SIG-M5 treated with dmso at 0.1 percent for 504 hours (cell line): Measurements from ENCODE around the gene MAGIX.

Source experiments
- DNase-seq: peaks from one replicate; lab custom pipeline; 2025; ENCODE audit not compliant: unreplicated experiment; lab: John Stamatoyannopoulos, UW

MAGIX gene

GRCh38 chrX:49183701-49184281 is 21.2 kb downstream of the MAGIX start:
- DNase-seq, result no peak

GRCh38 chrX:49184294-49185281 is 22.0 kb downstream of the MAGIX start:
- peak; percentile 44 for DNase-seq

DNA sequence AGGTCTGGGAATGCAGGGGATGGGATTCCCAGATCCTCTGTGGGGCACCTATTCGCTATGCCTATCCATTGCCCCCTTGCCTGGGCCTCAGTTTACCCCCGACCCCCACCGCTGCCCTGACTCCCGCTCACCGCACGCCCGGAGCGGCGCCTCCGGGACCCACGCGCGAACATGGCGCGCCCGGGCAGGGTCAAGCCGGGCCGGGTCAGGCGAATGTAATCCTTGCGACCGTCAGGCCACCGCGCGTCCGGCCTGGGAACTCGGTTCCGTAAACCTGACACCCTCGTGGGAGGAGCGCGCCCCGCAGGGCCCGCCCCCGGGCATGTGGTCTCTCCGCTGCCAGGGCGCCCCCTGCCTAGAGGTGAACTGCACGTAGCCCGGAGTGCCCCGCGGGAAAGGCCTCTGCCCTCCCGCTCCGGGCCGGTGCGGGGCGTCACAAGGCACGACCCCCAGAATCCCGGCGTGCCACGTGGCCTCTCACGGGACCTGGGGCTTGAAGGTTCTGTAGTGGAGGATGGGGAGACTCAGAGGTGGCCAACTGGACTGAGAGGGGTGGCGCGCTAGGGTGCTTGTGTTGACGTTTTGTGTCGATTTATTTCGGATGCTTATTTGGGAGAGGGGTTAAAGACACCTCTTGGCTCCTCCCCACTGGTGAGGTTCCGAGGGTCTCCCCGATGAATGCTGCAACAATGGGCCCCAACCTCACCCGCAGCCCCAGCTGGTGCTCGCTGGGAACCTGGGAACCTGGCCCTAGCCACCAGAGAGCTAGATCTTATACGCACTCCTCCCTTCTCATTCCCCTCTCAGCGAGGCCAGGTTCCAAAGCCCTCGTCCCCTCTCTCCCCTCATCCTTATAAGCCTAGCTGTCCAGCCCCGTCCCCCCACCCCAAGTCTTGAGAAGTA is 23.8 kb downstream of the MAGIX start, which contains the start of gene PRICKLE3:
PRICKLE3 (minus strand) TSS at position 249 of the 903 bp plus-strand sequence; CDS start at position 173, 76 bp downstream.
- peak; percentile 60 for DNase-seq

DNA sequence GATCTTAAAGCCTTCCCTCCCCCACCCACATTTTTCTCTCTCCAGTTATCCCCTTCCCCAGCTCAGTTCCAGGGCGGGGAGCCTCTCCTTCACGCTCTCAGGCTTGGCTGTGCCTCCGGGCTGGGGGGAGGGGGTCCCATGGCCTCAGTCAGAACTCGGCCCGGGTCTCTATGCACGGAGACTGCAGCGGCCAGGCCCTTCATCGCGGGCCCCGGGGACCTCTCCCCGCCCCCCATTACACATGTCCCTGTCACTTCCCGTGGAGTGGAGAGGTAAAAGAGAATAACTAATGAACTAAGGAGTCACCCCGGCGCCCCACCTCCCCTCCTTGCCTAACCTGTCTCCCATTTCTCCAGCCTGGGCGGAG is 24.5 kb downstream of the MAGIX start:
- no peak for DNase-seq

DNA sequence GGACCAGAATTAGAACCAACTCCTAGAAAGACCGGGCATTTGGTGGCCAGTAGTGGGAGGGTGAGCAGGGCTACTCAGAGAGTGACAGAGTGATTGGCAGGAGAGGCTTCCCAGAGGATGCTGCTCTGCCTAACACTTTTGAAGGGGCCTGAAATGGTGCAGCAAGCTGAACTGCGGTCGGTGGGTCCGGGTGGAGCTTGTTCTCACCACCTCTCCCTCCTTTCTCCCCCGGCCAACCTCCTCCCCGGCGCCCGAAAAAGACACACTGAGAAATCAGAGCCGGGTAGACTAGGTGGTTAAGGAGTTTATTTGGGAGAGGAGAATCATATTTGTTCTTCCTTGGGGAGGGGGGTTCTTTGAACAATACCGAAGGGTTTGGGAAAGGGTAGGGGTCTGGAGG is 25.0 kb downstream of the MAGIX start:
- no peak for DNase-seq

- DNase-seq, result no peak
Measured at GRCh38 chrX:49188468-49189076, 26.0 kb downstream of the MAGIX start.

DNA sequence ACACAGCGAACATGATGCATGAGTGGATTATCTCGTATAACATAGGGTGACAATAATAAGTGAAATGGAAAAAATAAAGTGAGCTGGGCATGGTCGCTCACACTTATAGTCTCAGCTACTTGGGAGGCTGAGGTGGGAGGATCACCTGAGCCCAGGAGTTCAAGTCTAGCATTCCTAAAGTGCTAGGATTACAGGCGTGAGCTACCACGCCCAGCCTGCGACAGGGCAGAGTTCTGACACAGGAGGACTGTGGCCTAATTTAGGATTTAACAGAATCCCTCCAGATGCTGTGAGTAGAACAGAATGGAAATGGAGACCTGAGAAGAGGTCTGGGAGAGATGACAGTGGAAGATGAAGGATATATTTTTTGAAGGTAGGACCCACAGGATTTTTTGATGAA is 27.0 kb downstream of the MAGIX start:
- DNase-seq, result no peak

- peak; percentile 100 for DNase-seq
Measured at GRCh38 chrX:49190821-49191573, 28.4 kb downstream of the MAGIX start.

DNA sequence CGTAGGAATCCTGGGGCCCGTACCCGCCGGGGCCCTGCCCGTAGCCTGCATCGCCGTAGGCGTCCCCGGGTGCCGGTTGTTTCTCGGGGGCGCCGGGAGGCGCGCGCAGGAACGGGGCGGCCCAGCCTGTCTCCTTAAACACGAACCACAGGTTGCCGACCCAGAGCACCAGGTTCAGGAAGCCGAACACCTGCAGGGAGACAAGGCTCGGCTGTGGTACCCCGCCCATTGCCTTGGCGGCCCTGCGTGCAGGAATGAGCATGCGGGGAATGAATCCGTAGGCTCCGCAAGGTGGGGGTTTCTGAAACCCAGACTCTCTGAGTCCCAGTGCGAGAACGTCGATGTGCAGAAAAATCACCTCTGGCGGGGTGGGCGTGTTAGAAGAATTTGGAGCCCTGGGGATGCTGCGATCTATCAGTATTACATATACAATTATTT is 29.0 kb downstream of the MAGIX start:
- no peak for DNase-seq

DNA sequence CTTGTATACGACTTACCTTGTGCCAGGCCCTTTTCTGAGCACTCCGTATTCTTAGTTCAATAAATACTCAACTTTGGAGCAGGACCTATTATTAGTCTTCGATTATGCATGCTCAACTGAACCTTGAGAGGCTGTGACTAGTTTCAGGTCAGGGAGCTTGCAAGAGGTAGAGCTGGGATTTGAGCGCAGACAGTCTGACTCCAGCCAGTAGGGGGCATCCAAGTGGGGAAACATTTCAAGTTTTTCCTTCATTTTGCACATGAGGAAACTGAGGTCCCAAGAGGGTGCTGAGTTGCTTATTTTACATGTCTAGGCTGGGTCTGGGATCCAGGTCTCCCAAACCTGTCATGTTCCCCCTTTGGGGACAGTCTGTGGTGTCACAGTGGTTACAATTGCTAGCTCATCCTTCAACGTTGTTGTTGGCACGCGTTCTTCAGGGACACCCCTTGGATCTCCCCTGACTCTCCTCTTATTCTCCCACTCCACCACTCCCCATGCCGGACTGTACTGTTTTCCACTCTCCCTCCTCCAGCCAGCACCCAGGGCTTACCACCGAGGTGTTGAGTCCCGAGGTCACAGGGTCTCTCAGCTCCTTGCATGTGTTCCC is 30.3 kb downstream of the MAGIX start:
- DNase-seq, result peak; percentile 20

DNA sequence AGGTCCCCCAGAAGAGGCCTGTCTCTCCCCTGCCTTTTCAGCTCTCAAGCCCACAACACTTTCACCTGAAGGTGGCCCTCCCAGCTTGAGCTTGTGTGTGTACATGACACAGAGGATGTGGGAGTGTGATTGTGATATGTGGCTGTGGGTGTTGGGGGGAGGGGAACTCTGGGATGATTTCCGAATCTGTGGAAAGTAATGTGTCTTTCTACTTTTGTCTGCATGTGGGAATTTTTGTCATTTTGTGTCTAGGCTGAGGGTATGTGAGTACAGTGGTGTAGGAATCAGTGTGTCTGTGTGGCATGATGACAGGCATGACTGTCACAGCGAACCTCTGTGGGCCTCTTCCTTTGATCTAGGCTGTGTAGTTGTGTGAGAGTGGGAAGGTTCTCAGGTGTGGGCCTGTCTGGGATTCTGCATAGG is 31.0 kb downstream of the MAGIX start:
- DNase-seq, result no peak

DNA sequence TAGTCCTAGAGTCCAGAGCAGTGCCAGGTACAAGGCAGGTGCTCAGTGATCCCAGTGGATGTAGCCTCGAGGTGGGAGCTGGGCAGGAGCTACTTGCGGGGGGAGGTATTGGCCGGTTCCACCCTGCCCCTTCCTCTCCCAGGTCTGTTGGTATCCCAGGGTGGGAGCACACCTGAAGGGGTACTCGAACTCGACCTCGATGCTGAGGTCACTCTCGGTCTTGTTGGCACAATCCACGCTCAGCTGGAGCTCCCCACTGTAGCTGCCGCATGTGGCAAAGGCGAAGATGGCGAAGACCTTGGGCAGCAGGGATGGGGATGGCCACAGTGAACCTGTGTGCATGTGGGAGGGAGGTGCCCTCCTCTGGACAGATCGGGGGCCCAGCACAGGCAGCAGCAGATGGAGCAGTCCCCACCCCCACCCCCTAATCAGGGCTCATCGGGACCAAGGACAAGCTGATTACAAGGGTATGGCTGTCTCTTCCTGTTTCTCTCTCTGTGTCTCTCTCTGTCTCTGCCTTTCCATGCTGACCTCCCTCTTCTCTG is 35.1 kb downstream of the MAGIX start:
- no peak for DNase-seq

GRCh38 chrX:49198540-49199314 is 36.2 kb downstream of the MAGIX start:
- no peak for DNase-seq

GRCh38 chrX:49199315-49199595 is 36.7 kb downstream of the MAGIX start:
- DNase-seq, result no peak

DNA sequence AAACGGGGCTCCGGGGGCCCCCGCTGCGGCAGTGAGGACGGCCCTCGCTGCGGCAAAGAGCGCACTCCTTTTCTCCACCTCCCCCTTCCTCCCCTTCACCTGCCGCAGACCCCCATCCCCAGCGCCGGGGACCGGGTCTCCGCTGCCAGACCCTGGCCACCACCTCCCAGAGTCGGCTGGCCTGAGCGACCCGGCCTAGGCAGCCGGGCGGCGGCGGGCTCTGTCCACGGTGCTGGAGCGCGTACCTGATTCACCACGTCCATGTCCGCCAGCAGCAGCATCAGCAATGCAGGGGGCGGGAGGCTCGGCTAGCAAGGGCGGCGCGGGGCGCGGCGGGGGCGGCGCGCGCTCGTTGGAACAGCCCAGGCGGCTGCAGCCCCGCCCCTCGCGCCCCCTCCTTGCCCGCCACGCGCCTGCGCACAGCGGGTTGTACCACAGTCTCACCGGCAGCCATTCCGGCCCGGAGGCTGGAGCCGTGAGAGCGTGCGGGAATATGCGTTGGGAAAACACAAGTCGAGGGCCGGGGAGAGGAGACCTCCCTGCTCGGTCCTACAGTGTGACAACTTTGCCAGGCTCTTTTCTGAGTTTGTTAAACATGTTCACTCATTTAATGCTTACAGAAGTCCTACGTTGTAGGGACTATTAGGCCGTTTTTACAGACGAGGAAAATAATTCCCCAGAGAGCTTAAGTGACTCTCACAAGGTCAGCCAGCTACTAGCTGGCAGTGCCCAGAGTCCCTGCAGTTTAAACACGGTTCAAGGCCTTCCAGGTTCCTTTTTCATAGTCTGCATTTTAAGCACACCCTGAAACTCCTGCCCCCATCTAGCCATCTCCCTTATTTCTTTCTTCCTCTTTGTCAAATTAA is 37.6 kb downstream of the MAGIX start, which contains the start of gene SYP:
SYP (minus strand) TSS at position 288 of the 866 bp plus-strand sequence; CDS start at position 281, 7 bp downstream.
- peak; percentile 81 for DNase-seq

DNA sequence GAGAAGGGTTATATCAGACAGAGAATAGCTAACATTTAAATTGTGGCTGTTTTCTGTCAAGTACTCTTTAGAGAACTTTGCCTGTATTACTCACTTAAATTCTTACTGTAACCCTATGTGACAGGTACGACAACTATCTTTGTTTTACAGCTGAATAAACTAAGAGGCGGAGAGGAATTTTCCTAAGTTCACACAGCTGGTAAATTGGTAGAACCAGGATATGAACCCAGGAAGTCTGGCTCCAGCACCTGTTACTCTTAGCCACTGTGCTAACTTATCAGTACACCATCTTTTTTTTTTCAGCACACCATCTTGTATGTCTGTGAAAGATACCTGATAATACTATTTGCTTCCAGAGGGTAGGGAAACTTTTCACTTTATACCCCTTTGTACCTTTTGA is 39.5 kb downstream of the MAGIX start:
- no peak for DNase-seq

DNA sequence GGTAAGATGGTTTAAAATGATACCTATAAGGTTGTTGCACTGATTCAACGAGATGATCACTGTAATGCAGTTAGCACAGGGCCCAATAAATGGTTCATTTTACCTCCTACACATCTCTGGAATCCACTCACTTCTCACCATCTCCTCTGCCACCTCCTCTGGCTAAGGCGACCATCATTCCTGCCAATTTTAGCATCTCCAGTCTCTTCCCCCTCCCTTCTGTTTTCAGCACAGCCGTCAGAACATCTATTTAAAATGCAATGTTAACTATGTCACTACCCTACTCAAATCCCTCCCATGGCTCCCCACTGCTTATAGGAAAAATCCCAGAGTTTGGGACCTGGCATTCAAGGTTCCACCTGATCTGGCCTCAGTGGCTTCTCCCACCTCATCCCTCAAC is 41.0 kb downstream of the MAGIX start:
- no peak for DNase-seq

GRCh38 chrX:49204017-49204416 is 41.5 kb downstream of the MAGIX start:
- DNase-seq, result no peak
